OCI-LY1 (cell line): ENCODE results near the gene NUP133.

Experiments
- H2AFZ ChIP-seq: fragments of 200-600 bp; sonication (generic), shearing (Covaris generic); 2 replicates; pipeline ENCODE4 v1.6.0; 2014; ENCODE audit warnings: antibody characterized with exemption, mild to moderate bottlenecking, low read length
- H3F3A ChIP-seq: fragments of 200-600 bp; sonication (generic), shearing (Covaris generic); 2 replicates; pipeline ENCODE4 v1.6.0; 2014; ENCODE audit warnings: mild to moderate bottlenecking, antibody characterized with exemption, low read length, moderate library complexity; ENCODE audit not compliant: insufficient read depth
- H3K27ac ChIP-seq: fragments of 200-600 bp; sonication (generic); 2 replicates; pipeline ENCODE4 v1.5.1; 2014; ENCODE audit warnings: low read length, mixed run types, mild to moderate bottlenecking, low read depth; ENCODE audit not compliant: poor library complexity, severe bottlenecking
- H3K27me3 ChIP-seq: fragments of 200-600 bp; sonication (generic); 2 replicates; pipeline ENCODE4 v1.6.0; 2014; ENCODE audit warnings: antibody characterized with exemption, mild to moderate bottlenecking, low read length, moderate library complexity; ENCODE audit not compliant: insufficient read depth
- H3K36me3 ChIP-seq: fragments of 200-600 bp; sonication (generic); 2 replicates; pipeline ENCODE4 v1.6.1; 2014; ENCODE audit warnings: mild to moderate bottlenecking, antibody characterized with exemption, low read length, moderate library complexity, mixed read lengths; ENCODE audit not compliant: insufficient read depth
- H3K4me1 ChIP-seq: fragments of 200-600 bp; sonication (generic); 2 replicates; pipeline ENCODE4 v1.5.1; 2014; ENCODE audit warnings: mild to moderate bottlenecking, low read length, moderate library complexity; ENCODE audit not compliant: insufficient read depth, severe bottlenecking
- H3K4me2 ChIP-seq: fragments of 200-600 bp; sonication (generic), shearing (Covaris generic); 2 replicates; pipeline ENCODE4 v1.6.1; 2014; ENCODE audit warnings: low read length
- H3K4me3 ChIP-seq: fragments of 200-600 bp; sonication (generic); 2 replicates; pipeline ENCODE4 v1.5.1; 2014; ENCODE audit warnings: low read length, low read depth, mild to moderate bottlenecking, mixed read lengths; ENCODE audit not compliant: poor library complexity, severe bottlenecking
- H3K79me2 ChIP-seq: fragments of 200-600 bp; shearing (Covaris generic); 2 replicates; pipeline ENCODE4 v1.6.1; 2016; ENCODE audit warnings: mixed run types, low read length, mixed read lengths; ENCODE audit not compliant: insufficient read depth
- H3K9ac ChIP-seq: fragments of 200-600 bp; sonication (generic), shearing (Covaris generic); 2 replicates; pipeline ENCODE4 v1.6.1; 2014; ENCODE audit warnings: mild to moderate bottlenecking, low read length, mixed read lengths
- H3K9me2 ChIP-seq: fragments of 200-600 bp; sonication (generic), shearing (Covaris generic); 2 replicates; pipeline ENCODE4 v1.6.1; 2014; ENCODE audit warnings: low read depth, mild to moderate bottlenecking, low read length, mixed read lengths
- H3K9me3 ChIP-seq: fragments of 200-600 bp; shearing (Covaris generic); 2 replicates; pipeline ENCODE4 v1.6.1; 2014; ENCODE audit warnings: low read length, mixed read lengths
- H4K20me1 ChIP-seq: fragments of 200-600 bp; sonication (generic), shearing (Covaris generic); 2 replicates; pipeline ENCODE4 v1.6.0; 2016; ENCODE audit warnings: mild to moderate bottlenecking, low read length; ENCODE audit not compliant: insufficient read depth
- EZH2 ChIP-seq: fragments of 200-600 bp; sonication (generic), shearing (Covaris generic); IDR thresholded peaks from 2 replicates; pipeline ENCODE4 v1.8.0; 2017; ENCODE audit warnings: borderline replicate concordance, mixed run types, mild to moderate bottlenecking, antibody characterized with exemption, low read length, moderate library complexity, mixed read lengths
- TF ChIP-seq, protein P1 (sequence below): fragments of 200-600 bp; sonication (generic), shearing (Covaris generic); IDR thresholded peaks from 2 replicates; pipeline ENCODE4 v1.5.1; 2017; ENCODE audit warnings: mild to moderate bottlenecking, antibody characterized with exemption, low read length, moderate library complexity, mixed read lengths

The NUP133 gene

DNA sequence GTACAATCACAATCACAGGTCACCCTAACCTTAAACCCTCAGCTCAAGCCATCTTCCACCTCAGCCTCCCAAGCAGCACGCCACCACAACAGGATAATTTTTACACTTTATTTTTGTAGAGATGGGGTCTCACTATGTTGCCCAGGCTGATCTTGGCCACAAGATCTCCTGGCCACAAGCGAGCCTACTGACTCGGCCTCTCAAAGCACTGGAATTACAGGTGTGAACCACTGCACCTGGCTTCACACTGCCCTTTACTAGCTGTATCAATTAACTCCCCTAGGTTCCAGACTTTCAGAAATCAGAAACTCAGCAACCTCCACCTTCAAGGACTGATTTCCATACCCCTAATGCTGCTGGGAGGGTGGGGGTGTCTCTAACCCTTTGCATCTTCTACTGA is 37.0 kb downstream of the NUP133 start:
- no peaks in the 10 kb centered on the region for H3K79me2 ChIP-seq
- H3K27me3 ChIP-seq, result no peaks in the 10 kb centered on the region
- TF ChIP-seq EZH2, result no peak
- TF ChIP-seq, protein P1, sequence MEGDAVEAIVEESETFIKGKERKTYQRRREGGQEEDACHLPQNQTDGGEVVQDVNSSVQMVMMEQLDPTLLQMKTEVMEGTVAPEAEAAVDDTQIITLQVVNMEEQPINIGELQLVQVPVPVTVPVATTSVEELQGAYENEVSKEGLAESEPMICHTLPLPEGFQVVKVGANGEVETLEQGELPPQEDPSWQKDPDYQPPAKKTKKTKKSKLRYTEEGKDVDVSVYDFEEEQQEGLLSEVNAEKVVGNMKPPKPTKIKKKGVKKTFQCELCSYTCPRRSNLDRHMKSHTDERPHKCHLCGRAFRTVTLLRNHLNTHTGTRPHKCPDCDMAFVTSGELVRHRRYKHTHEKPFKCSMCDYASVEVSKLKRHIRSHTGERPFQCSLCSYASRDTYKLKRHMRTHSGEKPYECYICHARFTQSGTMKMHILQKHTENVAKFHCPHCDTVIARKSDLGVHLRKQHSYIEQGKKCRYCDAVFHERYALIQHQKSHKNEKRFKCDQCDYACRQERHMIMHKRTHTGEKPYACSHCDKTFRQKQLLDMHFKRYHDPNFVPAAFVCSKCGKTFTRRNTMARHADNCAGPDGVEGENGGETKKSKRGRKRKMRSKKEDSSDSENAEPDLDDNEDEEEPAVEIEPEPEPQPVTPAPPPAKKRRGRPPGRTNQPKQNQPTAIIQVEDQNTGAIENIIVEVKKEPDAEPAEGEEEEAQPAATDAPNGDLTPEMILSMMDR, result no peak
- no peak overlapping the region for H3K4me2 ChIP-seq
- H3K9ac ChIP-seq, result no peak overlapping the region
- peaks cover 75% of the 10 kb centered on the region for H3K36me3 ChIP-seq
- H3K27ac ChIP-seq, result no peak overlapping the region
- no peaks in the 10 kb centered on the region for H3K9me3 ChIP-seq
- H2AFZ ChIP-seq, result no peak overlapping the region
- H3K9me2 ChIP-seq, result no peaks in the 10 kb centered on the region
- no peaks in the 10 kb centered on the region for H3K4me1 ChIP-seq
- H4K20me1 ChIP-seq, result no peaks in the 10 kb centered on the region
- no peaks in the 10 kb centered on the region for H3F3A ChIP-seq
- H3K4me3 ChIP-seq, result no peak overlapping the region

DNA sequence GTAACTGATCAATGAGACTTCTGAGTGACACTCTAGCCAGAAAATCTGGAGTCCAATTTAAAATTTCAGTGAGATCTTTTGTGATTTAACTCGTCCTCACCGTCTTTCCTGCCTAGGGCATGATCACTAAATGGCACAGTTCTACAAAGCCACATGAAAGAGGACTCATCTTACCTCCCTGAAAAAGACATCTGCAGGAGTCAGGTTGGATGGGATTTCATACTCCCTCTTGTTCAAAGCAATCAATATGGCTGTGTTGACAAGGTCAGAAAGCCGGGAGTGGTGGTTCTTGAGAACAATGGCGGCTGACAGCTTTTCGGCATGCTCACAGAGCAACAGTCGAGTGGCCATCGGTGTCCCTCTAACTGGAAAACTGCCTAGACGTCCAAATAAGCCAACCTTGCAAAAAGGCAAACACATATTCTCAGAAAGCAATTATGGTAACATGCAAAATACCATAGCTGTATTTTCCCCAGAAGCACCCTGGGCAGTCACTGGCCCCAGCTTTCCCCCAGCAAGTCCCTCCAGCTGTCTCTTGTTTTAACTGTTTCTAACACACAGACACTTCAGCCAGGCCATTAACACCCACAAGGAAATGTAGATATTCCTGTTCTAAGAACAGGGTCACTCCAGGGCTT is 37.6 kb downstream of the NUP133 start:
- Histone ChIP-seq H3K9me2 (no peaks in the 10 kb centered on the region), H3F3A (no peaks in the 10 kb centered on the region), H3K4me3 (no peak overlapping the region), H4K20me1 (no peaks in the 10 kb centered on the region), H3K9ac (no peak overlapping the region), H3K36me3 (peaks cover 78% of the 10 kb centered on the region), H3K27ac (no peak overlapping the region), H3K9me3 (no peaks in the 10 kb centered on the region), H3K4me1 (no peaks in the 10 kb centered on the region), H3K4me2 (no peak overlapping the region), H3K27me3 (no peaks in the 10 kb centered on the region), H2AFZ (no peak overlapping the region), H3K79me2 (no peaks in the 10 kb centered on the region)
- TF ChIP-seq EZH2, result no peak
- TF ChIP-seq, protein P1, result no peak

DNA sequence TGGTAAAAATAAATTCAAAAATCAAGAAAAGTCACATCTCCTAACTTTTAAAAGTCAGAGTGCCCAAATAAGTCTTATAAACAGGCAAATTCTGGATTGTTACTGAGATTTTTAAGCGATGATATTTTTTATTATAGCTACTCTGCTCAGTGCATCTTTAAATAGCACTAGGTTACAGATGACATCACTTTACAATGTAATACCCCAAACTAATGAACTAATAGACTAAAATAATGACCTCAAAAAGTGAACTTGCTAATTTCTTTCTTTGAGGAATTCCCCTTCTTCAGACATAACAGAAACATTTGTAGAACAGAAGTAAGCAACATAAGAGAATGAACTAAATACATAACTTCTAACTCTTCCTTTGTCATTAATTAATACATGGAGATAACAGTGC is 41.3 kb downstream of the NUP133 start:
- TF ChIP-seq, protein P1, result no peak
- no peak for TF ChIP-seq EZH2
- Histone ChIP-seq H3K9ac (no peak overlapping the region), H3K36me3 (peaks cover 89% of the 10 kb centered on the region)

More for the DNA sequence above, 41.3 kb downstream of the NUP133 start:
- no peaks in the 10 kb centered on the region for H3K27me3 ChIP-seq
- H3F3A ChIP-seq, result no peaks in the 10 kb centered on the region
- no peaks in the 10 kb centered on the region for H3K9me3 ChIP-seq
- no peaks in the 10 kb centered on the region for H3K79me2 ChIP-seq
- no peaks in the 10 kb centered on the region for H3K4me1 ChIP-seq
- no peaks in the 10 kb centered on the region for H3K9me2 ChIP-seq
- no peak overlapping the region for H3K27ac ChIP-seq
- no peaks in the 10 kb centered on the region for H4K20me1 ChIP-seq
- H3K4me2 ChIP-seq, result no peak overlapping the region
- no peak overlapping the region for H3K4me3 ChIP-seq
- no peak overlapping the region for H2AFZ ChIP-seq
